NCI-H345 treated with DMSO at 0.1 percent for 48 hours (cell line): Measurements from ENCODE around the gene EPHA4.

Source experiments
- DNase-seq: peaks from one replicate; lab custom pipeline; 2025; ENCODE audit not compliant: unreplicated experiment; lab: John Stamatoyannopoulos, UW

The EPHA4 gene

GRCh38 chr2:221572821-221573429, 821 bp upstream of the EPHA4 start:
- DNase-seq, result no peak

GRCh38 chr2:221571551-221572218, 419 bp downstream of the EPHA4 start:
- DNase-seq, result peak; percentile 23

- no peak for DNase-seq
These were observed 1.0 kb downstream of the EPHA4 start for GRCh38 chr2:221571025-221571550.

GRCh38 chr2:221570321-221570935, 1.7 kb downstream of the EPHA4 start:
- no peak for DNase-seq

GRCh38 chr2:221569871-221570270, 2.2 kb downstream of the EPHA4 start:
- no peak for DNase-seq

GRCh38 chr2:221569425-221569845, 2.7 kb downstream of the EPHA4 start:
- DNase-seq, result no peak

GRCh38 chr2:221568299-221568698, 3.8 kb downstream of the EPHA4 start:
- no peak for DNase-seq

- no peak for DNase-seq
These were observed 4.3 kb downstream of the EPHA4 start for GRCh38 chr2:221567809-221568208.

GRCh38 chr2:221567231-221567760, 4.8 kb downstream of the EPHA4 start:
- no peak for DNase-seq

- no peak for DNase-seq
These were observed 8.7 kb downstream of the EPHA4 start for GRCh38 chr2:221563270-221563985.

- DNase-seq, result no peak
These were observed 9.9 kb downstream of the EPHA4 start for GRCh38 chr2:221562226-221562625.

GRCh38 chr2:221561770-221562169, 10.3 kb downstream of the EPHA4 start:
- DNase-seq, result no peak

- no peak for DNase-seq
These were observed 12.1 kb downstream of the EPHA4 start for GRCh38 chr2:221559991-221560390.

GRCh38 chr2:221558107-221558506, 14.0 kb downstream of the EPHA4 start:
- no peak for DNase-seq

GRCh38 chr2:221555494-221555846, 16.6 kb downstream of the EPHA4 start:
- DNase-seq, result no peak

GRCh38 chr2:221554769-221555493, 17.2 kb downstream of the EPHA4 start:
- DNase-seq, result no peak

- peak; percentile 15 for DNase-seq
These were observed 18.8 kb downstream of the EPHA4 start for GRCh38 chr2:221553333-221553732.

GRCh38 chr2:221552291-221552690, 19.8 kb downstream of the EPHA4 start:
- peak; percentile 66 for DNase-seq

- DNase-seq, result no peak
These were observed 20.2 kb downstream of the EPHA4 start for GRCh38 chr2:221551864-221552263.

- no peak for DNase-seq
These were observed 23.0 kb downstream of the EPHA4 start for GRCh38 chr2:221549143-221549542.
